ENCODE results near the gene OR12D1. TPM values are rescaled to one million over a fixed set of nuclear protein-coding genes. Genes with fewer than 3 reads are reported as not detected.
"Not testable (repeated sequence)": the region's sequence is repeated elsewhere in the genome, so short reads cannot be mapped to it uniquely, and the experiment has no call there.

OR12D1 gene
- not detected in 2 replicates for total RNA-seq (2014; rRNA removed; shearing (Covaris generic))

DNA sequence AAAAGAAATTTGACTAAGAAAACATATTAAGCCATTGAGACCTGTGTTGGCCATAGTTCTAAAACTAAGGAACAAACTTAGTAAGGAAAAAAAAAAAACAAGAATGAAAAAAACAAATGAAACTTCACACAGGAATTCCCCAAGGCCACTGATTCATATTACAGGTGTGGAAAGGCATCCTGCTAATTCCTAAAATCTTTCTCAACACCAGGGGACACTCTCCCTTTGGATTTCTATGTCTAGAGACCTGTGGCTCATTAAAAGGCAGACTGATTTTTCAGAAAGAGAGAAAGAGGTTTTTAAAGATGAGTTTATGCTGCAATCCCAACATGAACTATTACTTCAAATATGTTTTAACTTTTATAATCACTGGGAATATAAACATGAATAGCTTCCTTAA is at the start of gene OR12D1:
Gene OR12D1 (plus strand): TSS at position 341 of the 400 bp plus-strand sequence.
- peak; percentile 15 for DNase-seq (ENCODE audit: low read depth)

DNA sequence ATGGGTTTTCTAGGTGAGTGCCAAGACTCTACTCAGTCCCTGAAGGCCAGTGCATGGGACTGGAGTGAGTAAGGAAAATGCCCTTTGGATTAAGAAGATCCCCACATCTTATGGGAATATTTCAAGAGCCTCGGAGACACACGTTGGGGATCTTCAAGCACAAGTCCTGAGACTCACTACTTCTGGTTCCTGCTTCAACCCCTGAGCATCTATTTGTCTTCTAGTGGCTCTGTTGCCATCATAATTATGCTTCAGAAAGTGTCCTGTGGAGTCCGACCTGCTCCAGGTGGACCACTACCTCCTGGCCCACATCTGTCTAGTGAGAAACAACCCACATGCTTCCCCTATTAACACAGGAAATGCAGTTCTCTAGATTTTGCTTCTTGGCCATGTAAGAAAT is 46.0 kb upstream of the OR12D1 start, which contains the start of gene OR5V1:
Gene OR5V1 (minus strand): TSS at position 101 of the 400 bp plus-strand sequence. CDS start 12,670 bp downstream, outside the sequence.
- no peak for DNase-seq (ENCODE audit: low read depth)

- DNase-seq (ENCODE audit: low read depth) = no peak
These were observed 39.5 kb upstream of the OR12D1 start, which contains the start of gene OR12D3 for GRCh38 chr6:29375191-29375590. OR12D3 (minus strand) TSS chr6:29375291; CDS start chr6:29375287, 4 bp downstream.

- no peak for DNase-seq (ENCODE audit: low read depth)
These were observed 38.7 kb upstream of the OR12D1 start for GRCh38 chr6:29376003-29376402.

DNA sequence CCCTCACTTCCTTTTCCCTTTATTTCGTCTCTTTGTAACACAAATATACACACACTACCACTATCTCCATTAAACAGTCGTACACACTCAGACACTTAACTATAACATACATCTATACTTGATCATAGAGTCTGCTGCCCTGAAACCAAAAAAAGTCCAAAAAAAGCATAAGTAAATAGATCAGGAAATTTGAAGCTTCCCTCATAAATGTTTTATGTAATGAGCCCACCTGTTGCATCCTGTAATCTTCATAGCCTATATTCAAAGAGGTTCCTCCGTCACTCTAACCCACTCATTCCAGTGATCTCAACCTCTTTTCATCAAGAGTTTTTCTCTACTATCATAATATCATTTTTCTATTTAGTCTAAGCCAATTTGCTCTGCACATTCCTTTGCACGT is 26.2 kb upstream of the OR12D1 start:
- no peak for DNase-seq (ENCODE audit: low read depth)

DNA sequence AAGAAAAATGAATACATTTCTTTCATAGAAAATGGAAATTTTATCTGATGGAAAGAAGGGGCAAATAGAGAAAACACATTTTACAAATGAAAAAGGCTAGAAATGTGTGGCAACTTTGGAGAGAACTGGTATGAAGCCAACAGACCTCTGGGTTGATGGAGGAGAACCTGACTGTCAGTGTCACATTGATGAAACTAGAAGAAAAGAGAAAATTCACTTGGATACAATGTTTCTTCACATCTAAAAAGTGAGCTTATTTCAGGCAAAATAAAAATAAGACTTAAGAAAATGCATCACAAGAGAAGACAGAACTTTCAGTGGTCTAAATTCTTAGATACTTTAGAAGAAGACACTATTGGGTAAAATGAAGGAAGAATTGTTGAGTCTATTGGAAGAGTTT is 19.4 kb upstream of the OR12D1 start, which contains the start of gene OR12D2:
Gene OR12D2 (plus strand): TSS at position 301 of the 400 bp plus-strand sequence. CDS start 1,069 bp downstream, outside the sequence.
- no peak for DNase-seq (ENCODE audit: low read depth)

- no peak for DNase-seq (ENCODE audit: low read depth)
These were observed 15.2 kb upstream of the OR12D1 start for GRCh38 chr6:29399525-29399924.

GRCh38 chr6:29403801-29404200 is 10.9 kb upstream of the OR12D1 start:
- DNase-seq (ENCODE audit: low read depth) = no peak

- DNase-seq (ENCODE audit: low read depth) = peak; percentile 27
These were observed 4.8 kb downstream of the OR12D1 start for GRCh38 chr6:29419516-29419915.

DNA sequence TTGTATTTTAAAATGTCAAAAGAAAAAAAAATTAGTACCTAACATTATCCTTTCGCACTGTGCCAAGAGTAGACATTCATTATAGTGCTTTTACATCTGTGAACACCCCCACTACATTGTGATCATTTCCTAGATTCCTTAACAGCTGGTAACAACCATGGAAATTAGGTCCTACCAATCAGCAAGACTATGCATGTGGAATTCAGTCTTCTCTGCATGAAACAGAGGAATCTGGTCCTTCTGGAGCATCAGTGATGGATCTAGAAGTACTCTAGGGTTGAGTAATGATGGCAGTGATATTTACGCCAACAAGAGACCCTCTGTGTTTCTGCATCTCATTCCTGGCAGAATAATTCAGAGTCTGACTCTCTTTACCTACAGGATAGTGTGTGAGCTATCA is 9.4 kb downstream of the OR12D1 start:
- DNase-seq (ENCODE audit: low read depth) = no peak

GRCh38 chr6:29424575-29424974 is 9.8 kb downstream of the OR12D1 start:
- DNase-seq (ENCODE audit: low read depth) = peak; percentile 15

GRCh38 chr6:29425075-29425474 is 10.3 kb downstream of the OR12D1 start:
- no peak for DNase-seq (ENCODE audit: low read depth)

DNA sequence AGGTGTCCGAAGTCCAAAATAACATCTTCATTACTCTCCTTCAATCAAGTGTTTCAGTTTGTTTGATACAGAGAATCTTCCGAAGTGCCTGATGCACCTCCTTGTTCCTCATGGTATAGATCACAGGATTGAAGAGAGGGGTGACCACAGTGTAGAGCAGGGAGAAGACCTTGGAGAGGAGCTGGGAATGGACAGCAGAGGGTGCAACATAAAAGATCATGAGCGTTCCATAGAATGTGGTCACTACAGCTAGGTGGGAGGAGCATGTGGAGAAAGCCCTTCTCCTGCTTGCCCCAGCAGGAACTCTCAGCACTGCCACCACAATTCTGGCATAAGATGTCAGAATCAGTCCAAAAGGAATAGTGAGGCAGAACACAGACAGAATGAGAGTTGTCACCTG is 11.9 kb downstream of the OR12D1 start:
- DNase-seq (ENCODE audit: low read depth) = no peak

DNA sequence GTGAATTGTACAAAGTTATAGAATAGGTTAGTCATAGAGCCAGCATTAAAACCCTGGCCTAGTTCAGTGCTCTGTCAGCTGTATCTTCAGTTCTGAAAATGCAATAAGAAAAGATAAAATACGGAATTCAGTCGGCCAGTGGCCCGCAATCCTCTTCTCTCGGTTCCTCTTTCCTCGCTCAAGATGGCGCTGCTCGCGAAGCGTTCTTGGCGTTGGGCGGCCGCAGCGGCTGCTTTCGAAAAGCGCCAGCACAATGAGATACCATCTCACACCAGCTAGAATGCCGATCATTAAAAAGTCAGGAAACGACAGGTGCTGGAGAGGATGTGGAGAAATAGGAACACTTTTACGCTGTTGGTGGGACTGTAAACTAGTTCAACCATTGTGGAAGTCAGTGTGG is 22.0 kb downstream of the OR12D1 start:
- DNase-seq (ENCODE audit: low read depth) = peak; percentile 61

- DNase-seq (ENCODE audit: low read depth) = no peak
These were observed 24.3 kb downstream of the OR12D1 start, which contains the start of gene OR10C1 for GRCh38 chr6:29439006-29439405. OR10C1 (plus strand) TSS chr6:29439306; CDS start chr6:29440016, 710 bp downstream.

- no peak for DNase-seq (ENCODE audit: low read depth)
These were observed 28.0 kb downstream of the OR12D1 start for GRCh38 chr6:29442719-29443118.

DNA sequence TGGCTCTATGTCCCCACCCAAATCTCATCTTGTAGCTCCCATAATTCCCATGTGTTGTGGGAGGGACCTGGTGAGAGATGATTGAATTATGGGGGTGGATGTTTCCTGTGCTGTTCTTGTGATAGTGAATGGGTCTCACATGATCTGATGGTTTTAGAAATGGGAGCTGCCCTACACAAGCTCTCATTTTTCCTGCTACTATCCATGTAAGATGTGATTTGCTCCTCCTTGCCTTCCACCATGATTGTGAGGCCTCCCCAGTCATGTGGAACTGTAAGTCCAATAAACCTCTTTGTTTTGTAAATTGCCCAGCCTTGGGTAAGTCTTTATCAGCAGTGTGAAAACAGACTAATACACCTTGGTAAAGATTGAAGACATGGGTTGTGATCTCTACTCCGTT is 29.3 kb downstream of the OR12D1 start:
- not testable (repeated sequence) for DNase-seq (ENCODE audit: low read depth)

DNA sequence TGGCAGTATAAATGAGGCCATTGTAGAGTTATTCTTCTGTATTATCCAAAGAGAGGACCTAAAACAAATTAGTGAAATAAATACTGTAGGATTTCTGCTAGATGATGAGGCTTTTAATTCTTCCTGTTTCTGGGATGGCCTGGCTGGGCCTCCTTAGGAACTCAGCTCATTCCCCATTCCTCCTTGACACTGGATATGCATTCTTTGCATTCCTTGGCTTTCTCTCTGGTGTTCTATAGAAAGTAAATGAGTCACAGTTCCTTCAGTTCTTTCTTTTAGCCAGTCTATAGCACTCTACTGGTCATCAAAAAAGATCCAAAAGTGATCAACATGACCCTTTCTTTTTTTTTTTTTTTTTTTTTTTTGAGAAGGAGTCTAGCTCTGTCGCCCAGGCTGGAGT is 32.9 kb downstream of the OR12D1 start:
- DNase-seq (ENCODE audit: low read depth) = peak; percentile 68

GRCh38 chr6:29451471-29452193 is 36.9 kb downstream of the OR12D1 start:
- DNase-seq (ENCODE audit: low read depth) = peak; percentile 49

DNA sequence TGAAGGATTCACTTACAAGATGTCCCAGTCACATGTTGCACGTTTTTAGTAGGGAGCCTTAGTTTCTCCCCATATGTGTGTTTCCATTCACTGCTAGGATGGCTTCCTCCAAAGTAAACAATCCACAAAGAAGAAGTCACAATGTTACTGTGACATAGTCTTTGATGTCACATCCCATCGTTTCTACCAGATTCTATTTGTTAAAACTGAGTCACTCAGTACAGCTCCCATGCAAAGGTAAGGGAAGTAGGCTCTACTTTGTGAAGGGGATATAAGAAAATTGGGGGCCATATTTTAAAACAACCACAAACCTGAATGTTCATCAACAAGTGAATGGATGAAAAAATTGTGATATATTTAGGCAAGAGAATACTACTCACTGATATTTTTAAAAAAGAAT is 42.2 kb downstream of the OR12D1 start, which contains the start of the genes OR11A1 and OR2H1:
Gene OR11A1 (minus strand): TSS at position 101 of the 400 bp plus-strand sequence. CDS start 29,430 bp downstream, outside the sequence.
Gene OR2H1 (plus strand): TSS at position 185 of the 400 bp plus-strand sequence. CDS start 4,615 bp downstream, outside the sequence.
- DNase-seq (ENCODE audit: low read depth) = no peak

DNA sequence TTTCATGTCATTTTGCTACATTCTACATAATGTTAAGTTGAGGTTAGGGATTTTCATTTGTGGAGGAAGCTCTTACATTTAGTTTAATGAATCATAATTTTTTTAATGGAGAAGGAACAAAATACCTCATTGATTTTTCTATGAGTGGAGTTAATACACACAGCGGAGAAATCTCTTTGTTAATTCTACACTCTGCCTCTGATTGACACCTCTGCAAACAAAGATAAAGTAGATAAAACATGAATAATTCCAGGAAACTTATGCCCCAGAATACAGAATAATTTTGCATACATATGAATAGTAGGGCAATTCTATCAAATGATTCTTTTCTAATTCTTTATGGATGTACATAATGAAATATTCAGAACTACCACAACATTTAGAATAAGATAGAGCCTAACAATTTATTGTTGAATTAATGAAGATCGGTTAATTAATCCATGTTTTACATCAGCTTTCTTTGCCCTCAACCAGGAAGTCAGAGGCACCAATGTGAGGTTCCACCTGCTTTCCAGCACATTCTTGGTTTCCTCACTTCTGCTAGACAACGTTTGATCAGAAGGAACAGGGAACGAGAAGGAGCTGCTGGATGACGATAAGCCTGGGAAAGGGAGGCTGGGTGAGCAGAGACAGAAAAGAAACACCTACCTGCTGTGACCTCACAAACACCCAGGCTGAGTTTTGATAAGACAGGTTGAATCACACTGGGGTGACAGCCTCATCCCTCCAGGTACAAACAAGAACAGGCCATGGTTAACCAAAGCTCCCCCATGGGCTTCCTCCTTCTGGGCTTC is 46.5 kb downstream of the OR12D1 start:
- no peak for DNase-seq (ENCODE audit: low read depth)

DNA sequence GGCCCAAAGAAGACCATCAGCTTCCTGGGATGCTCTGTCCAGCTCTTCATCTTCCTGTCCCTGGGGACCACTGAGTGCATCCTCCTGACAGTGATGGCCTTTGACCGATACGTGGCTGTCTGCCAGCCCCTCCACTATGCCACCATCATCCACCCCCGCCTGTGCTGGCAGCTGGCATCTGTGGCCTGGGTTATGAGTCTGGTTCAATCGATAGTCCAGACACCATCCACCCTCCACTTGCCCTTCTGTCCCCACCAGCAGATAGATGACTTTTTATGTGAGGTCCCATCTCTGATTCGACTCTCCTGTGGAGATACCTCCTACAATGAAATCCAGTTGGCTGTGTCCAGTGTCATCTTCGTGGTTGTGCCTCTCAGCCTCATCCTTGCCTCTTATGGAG is 47.3 kb downstream of the OR12D1 start:
- no peak for DNase-seq (ENCODE audit: low read depth)
